ENCODE measurements around the gene STK32C.

Gene STK32C

DNA sequence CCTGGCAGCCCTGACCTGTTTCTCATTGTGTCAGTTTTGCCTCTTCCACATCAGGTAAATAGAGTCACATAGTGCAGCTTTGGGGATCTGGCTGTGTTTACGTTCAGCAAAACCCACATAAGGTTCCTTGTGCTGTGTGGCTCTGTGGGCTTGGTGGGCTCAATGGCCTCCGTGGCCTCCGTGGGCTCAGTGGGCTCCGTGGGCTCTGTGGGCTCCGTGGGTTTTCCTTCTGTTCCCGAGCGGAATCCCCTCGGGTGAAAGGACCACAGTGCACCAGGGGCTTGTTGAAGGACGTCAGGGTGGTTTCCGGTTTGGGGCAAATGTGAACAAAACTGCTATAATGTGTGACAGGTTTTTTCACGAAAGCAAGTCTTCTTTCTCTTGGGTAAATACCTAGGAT lies 133.5 kb downstream of the STK32C start:
- DNase-seq (ENCODE audit: insufficient read length, low spot score) = no peak
- FAIRE-seq = no peak

DNA sequence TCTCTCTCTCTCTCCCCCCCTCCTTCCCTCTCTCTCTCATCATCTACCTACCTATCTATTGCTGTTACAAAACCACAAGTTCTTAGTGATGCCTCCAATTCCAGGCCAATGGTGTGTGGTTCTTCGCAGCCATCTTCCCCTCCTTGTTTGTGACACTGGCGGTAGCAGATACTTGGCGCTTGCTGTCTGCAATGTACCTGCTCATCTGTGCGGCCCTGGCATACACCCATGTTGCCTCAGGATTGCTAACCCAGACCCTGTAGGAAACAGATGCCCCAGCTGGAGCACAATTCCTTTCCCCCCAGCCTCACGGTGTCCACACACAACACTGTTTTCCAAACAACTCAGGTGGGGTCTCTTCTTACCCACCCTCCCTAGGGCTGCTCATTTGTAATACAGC lies 134.6 kb downstream of the STK32C start:
- DNase-seq (ENCODE audit: insufficient read length, low spot score) = no peak
- FAIRE-seq = no peak

DNA sequence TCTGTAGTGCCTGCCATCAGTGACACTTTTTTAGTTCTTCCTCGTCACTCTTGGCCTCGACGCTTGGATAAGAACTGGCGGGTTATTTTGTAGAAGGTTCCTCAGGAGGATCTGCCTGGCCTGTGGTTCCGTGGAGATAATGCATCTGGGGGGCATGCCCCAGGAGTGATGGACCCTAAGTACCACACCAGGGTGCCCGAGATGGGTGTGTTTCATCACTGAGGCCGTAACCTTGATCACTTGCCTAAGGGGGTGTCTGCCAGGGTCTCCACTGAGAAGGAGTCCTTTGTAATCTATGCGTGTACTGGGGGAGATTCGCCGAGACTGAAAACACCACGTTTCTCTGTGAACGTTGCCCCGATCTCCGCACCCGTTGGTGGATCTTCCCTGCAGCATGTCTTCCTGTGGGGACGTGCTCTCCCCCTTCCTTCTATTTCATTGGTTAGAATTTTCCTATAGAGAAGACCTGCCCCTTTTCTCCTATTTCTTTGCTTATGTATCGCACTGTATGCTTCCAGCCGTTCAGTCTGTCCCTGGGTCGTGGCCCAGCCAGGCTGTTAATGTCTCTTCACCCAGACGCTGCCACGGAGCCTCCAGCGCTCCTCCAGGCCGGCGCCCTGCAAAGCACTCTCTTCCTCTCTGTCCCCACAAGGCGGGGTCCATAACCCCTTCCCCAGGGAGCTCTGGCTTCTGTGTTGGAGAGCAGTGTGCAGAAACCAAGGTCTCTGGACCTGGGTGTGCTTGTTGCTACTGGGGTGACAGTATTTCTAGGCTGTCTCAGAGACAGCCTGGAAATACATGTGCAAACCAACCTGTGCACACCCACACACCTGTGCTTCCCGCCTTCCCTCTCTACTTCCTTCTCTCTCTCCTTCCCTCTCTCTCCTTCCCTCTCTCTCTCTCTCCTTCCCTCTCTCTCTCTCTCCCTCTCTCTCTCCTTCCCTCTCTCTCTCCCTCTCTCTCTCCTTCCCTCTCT lies 135.4 kb downstream of the STK32C start:
- FAIRE-seq (no peak), DNase-seq (ENCODE audit: insufficient read length, low spot score) (no peak)

DNA sequence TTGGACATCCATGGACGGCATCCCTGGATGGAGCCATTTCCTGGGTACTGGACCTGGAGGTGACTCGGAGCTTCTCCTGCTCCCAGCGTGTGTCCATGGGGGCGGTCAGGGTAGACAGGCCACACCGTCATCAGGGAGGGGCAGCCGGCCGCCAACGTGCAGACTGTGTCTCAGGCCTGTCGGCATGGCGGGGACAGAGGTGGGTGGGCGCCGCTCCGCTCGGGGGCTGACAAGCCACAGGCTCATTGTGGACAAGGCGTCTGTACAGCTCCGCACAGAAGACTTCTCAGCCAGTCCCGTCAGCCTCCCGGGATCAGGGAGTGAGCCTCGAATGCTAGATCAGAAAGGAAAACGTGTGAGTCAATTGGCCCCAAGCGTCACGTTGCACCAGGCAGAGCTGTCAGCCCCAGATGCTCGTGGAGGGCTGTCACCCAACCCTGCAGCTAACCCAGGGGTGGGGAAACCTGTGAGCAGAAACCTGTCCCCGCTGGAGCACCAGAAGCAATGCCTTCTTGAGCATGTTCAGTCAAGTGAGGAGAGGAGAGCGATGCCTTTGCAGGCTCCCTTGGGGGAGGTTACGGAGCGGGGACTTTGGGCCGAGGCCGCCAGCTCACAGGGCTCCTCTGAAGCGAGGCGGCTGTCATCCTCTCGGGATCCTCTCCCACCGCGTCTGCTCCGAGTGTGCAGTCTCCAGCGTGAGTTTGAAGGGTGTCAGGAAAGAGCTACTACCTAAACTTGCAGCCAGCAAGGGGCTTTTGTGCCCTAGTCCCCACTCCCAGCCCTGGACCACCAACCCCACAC lies 137.0 kb downstream of the STK32C start:
- no peak for DNase-seq (ENCODE audit: insufficient read length, low spot score)

DNA sequence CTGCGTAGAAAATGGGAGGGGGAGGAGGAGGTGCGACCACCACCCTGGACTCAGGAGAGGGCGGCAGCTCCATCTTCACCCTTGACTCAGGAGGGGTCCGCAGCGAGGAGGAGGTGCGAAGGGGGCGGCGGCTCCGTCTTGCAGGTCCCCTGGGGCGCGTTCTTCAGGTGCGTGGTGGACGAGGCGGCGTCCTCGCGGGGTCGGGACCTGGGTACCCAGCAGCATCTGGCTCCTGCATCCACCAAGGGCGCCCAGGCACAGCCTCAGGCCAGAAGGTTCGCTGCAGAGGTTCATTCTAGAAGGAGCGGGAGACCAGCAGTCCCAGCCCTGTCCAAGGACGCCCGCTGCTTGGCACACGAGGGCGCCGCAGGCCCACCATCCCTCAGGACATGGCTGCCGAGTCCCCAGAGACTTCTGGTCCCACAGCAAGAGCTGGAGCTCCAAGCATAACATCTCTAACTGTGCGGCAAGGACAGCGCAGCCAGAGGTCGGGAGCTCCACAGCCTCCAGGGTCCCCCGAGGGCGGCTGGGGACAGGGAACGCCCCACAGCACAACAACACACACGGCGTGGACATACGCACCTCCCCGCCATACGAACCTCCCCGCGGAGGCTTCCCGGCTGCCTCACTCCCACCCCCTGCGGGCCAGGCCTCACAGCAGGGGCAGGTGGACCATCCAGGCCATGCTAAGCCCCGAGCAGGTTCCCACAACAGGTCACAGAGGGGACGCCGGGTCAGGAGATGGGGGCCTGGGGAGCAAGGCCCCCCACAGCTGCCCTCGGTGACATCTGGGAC lies 137.8 kb downstream of the STK32C start:
- no peak for DNase-seq (ENCODE audit: insufficient read length, low spot score)
- no peak for FAIRE-seq

More for the DNA sequence above, 137.0 kb downstream of the STK32C start:
- no peak for FAIRE-seq

DNA sequence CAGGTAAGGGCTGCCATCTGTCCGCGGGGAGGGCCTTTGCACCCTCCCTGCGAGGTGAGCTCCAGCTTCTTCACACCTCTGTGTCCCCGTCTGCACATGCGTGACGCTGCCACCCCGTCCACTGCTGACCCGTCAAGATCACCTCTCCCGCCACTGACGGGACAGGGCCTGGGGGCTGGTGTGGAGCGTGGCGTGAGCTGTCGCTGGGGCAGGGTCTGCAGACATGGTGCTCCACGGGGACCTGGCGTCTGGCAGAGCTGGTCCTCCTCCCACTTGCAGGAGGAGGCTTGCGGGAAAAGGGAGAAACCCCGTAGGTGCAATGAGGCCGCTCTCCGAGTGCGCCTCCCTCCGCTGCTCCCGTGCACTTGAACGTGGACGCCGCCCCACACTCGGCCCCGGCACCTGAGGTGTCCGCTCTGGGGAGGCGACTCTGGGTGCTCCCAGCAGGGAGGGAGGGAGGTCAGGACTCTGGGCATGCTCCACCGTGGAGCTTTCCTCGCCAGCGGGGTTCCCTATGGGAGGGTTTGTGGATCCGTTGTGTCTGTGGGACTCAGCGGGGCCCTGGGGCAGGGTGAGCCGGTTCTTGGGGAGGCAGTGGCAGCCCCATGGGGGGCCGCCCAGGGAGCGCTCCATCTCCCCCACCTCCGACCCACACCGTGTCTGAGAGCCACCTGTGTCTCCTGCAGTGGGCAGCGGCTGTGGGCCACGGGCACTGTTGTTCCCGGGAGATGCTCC lies 138.6 kb downstream of the STK32C start:
- no peak for FAIRE-seq

DNA sequence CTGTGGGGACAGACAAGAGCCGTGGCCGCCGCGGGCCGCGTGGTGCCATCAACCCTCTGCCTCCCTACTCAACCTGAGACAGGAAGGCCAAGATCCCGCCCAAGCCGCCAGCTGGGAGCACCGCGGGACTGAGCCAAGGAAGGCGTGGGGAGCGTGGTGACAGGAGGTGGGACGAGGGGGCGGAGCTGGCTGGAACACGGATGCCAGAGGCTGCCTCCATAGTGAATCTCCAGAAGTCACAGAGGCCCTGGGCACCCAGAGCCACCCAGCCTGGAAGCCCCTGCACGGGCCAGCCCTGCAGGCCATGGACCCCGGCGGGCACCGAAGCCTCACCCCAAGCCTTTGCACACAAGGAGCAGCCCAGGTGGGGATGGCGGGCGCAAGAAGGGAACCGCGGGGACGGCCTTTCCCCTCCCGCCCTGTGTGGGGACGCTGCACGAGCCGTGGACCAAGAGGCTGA lies 139.1 kb downstream of the STK32C start:
- no peak for FAIRE-seq
- no peak for DNase-seq (ENCODE audit: insufficient read length, low spot score)

More for the DNA sequence above, 138.6 kb downstream of the STK32C start:
- no peak for DNase-seq (ENCODE audit: insufficient read length, low spot score)

DNA sequence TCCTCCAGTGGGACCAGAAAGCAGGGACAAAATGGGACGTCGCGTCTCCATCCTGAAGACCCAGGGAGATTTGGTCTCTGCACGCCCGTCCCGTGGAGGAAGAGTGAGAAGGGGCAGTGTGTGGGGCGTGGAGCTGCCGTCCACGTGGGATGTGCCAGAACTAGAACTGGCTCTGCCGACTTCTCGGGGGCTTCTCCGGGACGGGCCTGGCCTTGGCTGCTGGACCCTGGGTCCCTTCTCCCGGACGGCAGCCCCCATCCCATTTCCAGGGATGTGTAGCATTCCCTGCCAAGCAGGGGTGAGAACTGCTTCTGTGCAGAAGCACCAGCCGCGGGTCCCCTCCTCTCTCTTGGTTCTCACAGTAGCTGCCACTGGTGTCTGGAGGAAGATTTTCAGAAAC lies 139.8 kb downstream of the STK32C start:
- no peak for FAIRE-seq

DNA sequence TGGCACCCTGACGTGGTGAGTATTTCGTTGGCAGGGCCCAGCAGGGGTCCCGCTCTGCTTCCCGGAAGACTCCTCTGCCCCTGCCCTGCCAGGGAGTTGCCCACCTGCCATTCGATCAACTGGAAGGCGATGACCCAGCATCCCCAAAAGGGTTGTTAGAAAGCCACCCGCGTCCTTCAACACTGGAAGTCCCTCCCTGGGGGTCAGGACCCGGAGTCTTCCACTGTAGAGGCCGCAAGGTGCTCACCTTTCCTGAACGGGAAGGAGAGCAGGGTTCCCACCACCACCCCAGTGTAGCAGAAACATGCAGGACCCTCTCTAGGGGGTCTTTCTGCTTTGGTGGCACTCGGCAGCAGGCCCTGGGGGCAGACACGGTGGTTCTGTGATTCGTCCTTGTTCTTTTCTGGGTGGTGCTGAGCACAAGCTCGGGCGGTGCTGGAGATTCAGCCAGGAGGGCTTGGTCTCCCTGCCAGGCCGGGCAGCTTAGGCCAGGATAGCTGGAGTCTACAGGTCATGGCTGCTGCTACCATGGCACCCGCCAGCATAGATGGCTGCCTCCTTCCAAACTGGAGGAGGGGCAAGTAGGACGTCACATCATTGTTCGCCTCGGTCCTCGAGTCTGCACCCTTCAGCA lies 140.6 kb downstream of the STK32C start:
- DNase-seq (ENCODE audit: insufficient read length, low spot score) = no peak
- FAIRE-seq = no peak

More for the DNA sequence above, 139.8 kb downstream of the STK32C start:
- DNase-seq (ENCODE audit: insufficient read length, low spot score) = no peak

DNA sequence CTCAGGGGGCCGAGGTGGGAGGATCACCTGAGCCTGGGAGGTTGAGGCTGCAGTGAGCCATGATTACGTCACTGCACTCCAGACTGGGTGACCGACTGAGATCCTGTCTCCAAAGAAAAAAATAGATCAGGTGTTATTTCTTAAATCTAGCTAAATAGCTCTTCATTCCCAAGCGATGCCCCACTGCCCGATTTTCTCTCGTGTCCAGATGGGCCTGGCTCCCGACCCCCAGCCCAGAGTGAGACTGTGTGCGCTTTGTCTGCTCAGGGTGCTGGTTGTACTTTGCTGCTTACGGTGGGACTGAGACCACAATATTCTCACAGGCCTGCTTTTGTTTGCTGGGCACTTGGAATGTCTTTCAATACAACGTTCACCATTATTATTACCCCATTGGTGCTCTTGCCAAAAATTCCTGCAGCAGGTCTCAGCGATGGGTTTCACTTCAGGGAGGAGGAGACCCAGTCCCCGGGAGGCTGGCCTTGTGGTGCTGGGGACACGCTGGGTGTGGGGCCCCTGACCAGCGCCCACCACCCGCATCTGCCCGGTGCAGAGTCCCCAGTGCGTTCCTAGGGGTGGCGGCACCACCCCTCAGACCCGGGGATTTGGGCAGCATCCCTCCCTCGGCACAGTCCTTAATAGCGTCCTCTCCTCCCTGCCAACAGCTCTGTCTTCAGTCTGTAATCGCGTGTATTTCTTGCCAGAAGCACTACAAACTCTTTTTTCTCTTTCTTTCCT lies 141.4 kb downstream of the STK32C start:
- DNase-seq (ENCODE audit: insufficient read length, low spot score) (no peak), FAIRE-seq (no peak)

DNA sequence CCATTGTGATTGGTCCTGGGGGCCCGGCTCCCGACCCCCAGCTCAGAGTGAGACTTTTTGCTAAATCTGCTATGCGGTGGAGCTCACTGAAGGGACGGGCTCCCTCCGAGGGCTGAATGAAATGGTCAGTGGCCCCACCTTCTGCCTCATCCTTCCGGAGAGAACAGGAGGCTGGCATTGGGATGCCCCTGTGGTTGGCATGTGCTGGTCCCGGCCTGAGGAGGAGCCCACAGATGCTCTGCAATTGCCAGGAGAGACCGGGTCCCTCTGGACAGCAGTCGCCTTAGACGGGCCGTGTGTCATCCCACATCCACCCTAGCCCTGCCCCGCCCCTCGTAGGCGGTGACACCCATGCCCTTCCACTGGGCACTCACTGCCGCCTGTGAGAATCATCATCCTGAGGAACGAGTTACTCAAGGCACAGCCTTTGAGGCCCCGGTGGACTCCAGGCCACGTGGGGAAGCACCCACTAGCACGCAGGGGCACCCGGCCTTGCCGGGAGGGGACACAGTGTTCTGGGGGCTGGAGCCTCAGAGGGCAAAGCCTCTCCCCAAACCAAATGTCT lies 142.3 kb downstream of the STK32C start:
- FAIRE-seq (no peak), DNase-seq (ENCODE audit: insufficient read length, low spot score) (no peak)

DNA sequence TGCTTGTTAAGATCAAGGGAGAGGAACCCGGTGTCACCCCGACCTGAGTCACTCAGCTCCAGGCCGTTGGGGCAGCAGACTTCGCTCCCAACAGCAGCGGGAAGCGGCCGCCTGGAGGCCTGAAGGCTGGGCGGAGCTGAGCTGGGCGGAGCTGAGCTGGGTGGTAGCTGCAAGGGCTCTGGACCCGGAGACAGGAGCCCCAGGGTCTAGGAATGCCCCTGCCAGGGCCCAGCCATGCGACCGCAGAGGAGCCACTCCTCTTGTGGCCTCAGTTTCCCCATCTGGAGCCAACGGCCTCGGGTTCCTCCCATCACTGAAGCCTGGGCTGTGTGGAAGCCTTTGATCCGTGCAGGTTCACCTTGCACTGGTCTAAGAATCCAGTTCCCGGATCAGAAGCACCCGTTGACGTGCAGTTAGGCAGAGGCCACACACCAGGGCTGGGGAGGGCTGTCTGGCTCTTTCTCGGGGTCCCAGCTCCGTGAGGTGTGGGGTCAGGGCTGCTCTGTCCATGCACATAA lies 142.9 kb downstream of the STK32C start:
- FAIRE-seq = no peak
- no peak for DNase-seq (ENCODE audit: insufficient read length, low spot score)

DNA sequence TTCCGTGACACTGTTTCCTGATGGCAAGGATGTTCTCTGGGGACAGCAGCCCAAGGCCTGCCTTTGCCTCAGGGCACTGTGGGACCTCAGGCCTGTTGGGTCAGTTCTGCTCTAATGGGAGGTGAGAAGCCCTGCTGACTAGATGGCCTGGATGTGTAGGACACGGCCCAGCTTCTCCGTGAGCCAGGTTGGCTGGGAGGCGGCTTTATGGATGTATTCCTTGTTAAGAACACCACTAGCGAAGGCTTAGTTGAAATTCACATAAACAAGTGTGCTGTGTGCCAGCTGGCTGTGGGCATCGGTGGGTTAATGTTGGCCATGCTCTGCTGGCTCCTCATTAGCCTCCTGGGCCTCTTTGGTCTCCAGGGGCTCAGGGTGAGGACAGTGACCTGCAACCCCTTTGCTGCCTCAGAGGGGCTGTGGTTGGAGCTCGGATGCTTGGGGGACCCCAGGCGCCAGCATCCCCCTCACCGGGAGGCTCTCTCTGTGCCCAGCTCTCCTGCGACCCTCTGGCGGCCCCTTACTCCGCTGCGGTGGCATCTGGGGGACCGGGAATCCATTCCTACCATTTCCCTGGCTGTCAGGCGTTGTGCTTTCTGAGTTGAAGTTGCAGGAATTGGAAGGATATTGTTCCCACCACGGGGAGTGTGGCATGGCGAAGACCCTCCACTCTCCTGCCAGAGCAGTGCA lies 143.8 kb downstream of the STK32C start:
- FAIRE-seq (no peak), DNase-seq (ENCODE audit: insufficient read length, low spot score) (no peak)

DNA sequence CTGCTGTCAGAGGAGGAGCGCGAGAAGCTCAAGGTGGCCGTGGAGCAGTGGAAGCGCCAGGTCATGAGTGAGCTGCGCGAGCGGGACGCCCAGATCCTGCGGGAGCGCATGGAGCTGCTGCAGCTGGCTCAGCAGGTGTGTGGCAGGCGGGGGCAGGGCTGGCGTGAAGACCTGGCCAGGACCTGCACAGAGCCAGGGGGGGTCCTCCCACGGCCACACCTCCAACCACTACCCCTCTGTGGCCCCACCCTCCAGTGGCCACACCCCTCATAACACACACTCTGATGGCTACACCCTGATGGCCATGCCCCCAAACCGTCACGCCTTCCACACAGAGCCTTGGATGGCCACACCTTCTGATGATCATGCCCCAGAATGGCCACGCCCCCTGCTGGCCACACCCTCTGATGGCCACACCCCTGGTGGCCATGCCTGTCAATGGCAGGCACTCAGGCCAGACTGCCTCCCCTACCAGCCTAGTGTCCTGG lies 144.4 kb downstream of the STK32C start:
- DNase-seq (ENCODE audit: insufficient read length, low spot score) (peak; percentile 25), FAIRE-seq (no peak)

DNA sequence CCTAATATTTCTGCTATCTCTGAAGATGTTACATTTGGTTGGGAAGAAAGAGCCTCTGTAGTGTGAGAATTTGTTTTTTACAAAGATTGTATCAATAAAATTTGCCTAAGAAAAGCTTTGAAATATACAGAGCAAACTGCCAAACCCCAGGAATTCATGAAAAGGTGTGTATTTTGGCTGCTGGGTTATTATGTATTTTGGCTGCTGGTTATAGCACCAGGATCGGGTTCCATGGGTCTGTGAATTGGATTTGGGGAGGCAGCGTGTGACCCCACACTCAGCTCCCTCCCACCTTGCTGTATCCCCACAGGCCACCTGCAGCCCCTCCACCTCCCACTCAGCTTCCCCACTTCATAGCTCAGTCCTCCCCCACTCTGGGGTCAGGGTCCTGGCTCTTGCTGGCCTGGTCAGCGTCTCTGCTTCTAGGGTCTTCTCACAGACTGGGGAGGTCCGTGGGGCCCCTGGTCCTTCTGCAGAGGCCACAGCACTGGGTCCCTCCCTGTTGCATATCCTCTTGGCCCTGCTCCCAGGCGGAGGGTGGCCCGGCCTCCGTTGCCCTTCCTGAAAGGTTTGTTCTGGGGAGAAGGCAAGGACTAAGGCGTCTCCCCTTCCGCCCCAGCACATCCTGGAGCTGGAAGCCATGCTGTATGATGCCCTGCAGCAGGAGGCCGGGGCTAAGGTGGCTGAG lies 145.0 kb downstream of the STK32C start:
- FAIRE-seq = no peak

DNA sequence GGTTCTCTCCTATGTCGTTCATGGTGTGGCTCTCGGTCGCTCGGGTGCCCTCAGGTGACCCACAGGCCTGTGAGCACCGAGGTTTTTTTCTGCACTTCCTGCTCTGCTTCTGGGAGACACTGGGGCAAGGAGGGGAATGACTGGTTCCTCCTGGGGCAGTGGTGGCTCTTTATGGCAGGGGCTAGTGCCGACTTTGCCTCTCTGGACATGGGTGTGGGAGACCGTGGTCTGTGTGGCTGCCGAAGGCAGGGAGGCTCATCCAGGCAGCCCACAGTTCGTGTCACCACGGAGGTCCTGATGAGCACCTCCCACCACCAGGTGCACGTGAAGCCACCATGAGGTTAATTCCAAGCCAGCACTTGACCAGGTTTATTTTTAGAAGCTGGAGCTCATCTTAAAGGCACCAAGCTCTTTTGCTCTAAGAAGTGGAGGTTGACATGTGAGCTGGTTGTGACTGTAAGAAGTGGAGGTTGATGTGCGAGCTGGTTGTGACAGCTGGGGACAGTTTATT lies 145.7 kb downstream of the STK32C start:
- DNase-seq (ENCODE audit: insufficient read length, low spot score) = no peak
- FAIRE-seq = no peak

More for the DNA sequence above, 145.0 kb downstream of the STK32C start:
- DNase-seq (ENCODE audit: insufficient read length, low spot score) = no peak
